Neuronal stem cell (in vitro differentiated cells): Measurements from ENCODE around the gene CAVIN1.
"Not testable (repeated sequence)": the region's sequence is repeated elsewhere in the genome, so short reads cannot be mapped to it uniquely, and the experiment has no call there.

ENCODE experiments used
- DNase-seq: peaks from one replicate; pipeline ENCODE4 v3.0.0-alpha.2; 2013; ENCODE audit warnings: low spot score
- H2AFZ ChIP-seq: one replicate; pipeline ENCODE4 v1.6.1; 2013; ENCODE audit warnings: mild to moderate bottlenecking, low read length, inconsistent platforms
- H2AK5ac ChIP-seq: 2 replicates; pipeline ENCODE4 v1.6.1; 2013; ENCODE audit warnings: low read depth, mild to moderate bottlenecking, inconsistent platforms, low read length, moderate library complexity, mixed read lengths
- H2BK120ac ChIP-seq: 2 replicates; pipeline ENCODE4 v1.6.1; 2013; ENCODE audit warnings: low read depth, mild to moderate bottlenecking, inconsistent platforms, low read length, moderate library complexity, mixed read lengths
- H2BK12ac ChIP-seq: one replicate; pipeline ENCODE4 v1.6.1; 2013; ENCODE audit warnings: low read length, inconsistent platforms
- H2BK15ac ChIP-seq: 2 replicates; pipeline ENCODE4 v1.6.1; 2013; ENCODE audit warnings: mild to moderate bottlenecking, low read length, inconsistent platforms, mixed read lengths
- H2BK5ac ChIP-seq: one replicate; pipeline ENCODE4 v1.6.1; 2013; ENCODE audit warnings: inconsistent platforms, mild to moderate bottlenecking, low read length, moderate library complexity
- H3K14ac ChIP-seq: one replicate; pipeline ENCODE4 v1.6.1; 2013; ENCODE audit warnings: low read length, inconsistent platforms
- H3K18ac ChIP-seq: 2 replicates; pipeline ENCODE4 v1.6.1; 2013; ENCODE audit warnings: low read length, inconsistent platforms
- H3K23ac ChIP-seq: 2 replicates; pipeline ENCODE4 v1.6.1; 2013; ENCODE audit warnings: low read depth, mild to moderate bottlenecking, mixed read lengths, low read length, inconsistent platforms; ENCODE audit not compliant: poor library complexity
- H3K27ac ChIP-seq: replicated peaks from 3 replicates; pipeline ENCODE4 v1.5.1; 2013; ENCODE audit warnings: low read length, inconsistent platforms
- H3K27me3 ChIP-seq, 3 experiments: 2 replicates each; pipeline ENCODE4 v1.6.1; 2013; ENCODE audit warnings: low read length in 3 of 3, mild to moderate bottlenecking in 2 of 3, inconsistent platforms in 1 of 3, low read depth in 1 of 3, mixed read lengths in 1 of 3, moderate library complexity in 1 of 3; ENCODE audit not compliant: control insufficient read depth in 3 of 3, insufficient read depth in 3 of 3
- H3K36me3 ChIP-seq, 2 donors: replicated peaks in 1 of 2; 2 replicates each; pipeline ENCODE4 v1.6.1; 2013; ENCODE audit warnings: low read length in 2 of 2; ENCODE audit not compliant: control insufficient read depth in 2 of 2, insufficient read depth in 2 of 2
- H3K4ac ChIP-seq: 2 replicates; pipeline ENCODE4 v1.6.1; 2013; ENCODE audit warnings: inconsistent platforms, mild to moderate bottlenecking, low read length, moderate library complexity
- H3K4me1 ChIP-seq, 2 donors: 1 replicate in 1 of 2; 2 replicates in 1 of 2; pipeline ENCODE4 v1.6.1; 2013; ENCODE audit warnings: low read length in 2 of 2, low read depth in 1 of 2; ENCODE audit not compliant: control insufficient read depth in 2 of 2, insufficient read depth in 1 of 2
- H3K4me2 ChIP-seq: one replicate; pipeline ENCODE4 v1.6.1; 2013; ENCODE audit warnings: mild to moderate bottlenecking, low read length, inconsistent platforms; ENCODE audit not compliant: insufficient read depth, poor library complexity, severe bottlenecking
- H3K4me3 ChIP-seq, 2 donors: 2 replicates each; pipeline ENCODE4 v1.5.1; 2013; ENCODE audit warnings: low read length in 2 of 2, mild to moderate bottlenecking in 2 of 2, inconsistent platforms in 1 of 2, moderate library complexity in 1 of 2
- H3K79me1 ChIP-seq: one replicate; pipeline ENCODE4 v1.6.1; 2013; ENCODE audit warnings: low read depth, mild to moderate bottlenecking, inconsistent platforms, low read length, moderate library complexity
- H3K9ac ChIP-seq: one replicate; pipeline ENCODE4 v1.6.1; 2013; ENCODE audit warnings: mild to moderate bottlenecking, low read depth, low read length, inconsistent platforms; ENCODE audit not compliant: poor library complexity
- H3K9me3 ChIP-seq, 2 donors: replicated peaks in 1 of 2; 2 replicates each; pipeline versions ENCODE3 to v1.6.1; 2013; ENCODE audit warnings: low read length in 2 of 2, mild to moderate bottlenecking in 2 of 2, inconsistent platforms in 1 of 2, low read depth in 1 of 2, mixed read lengths in 1 of 2, moderate library complexity in 1 of 2; ENCODE audit not compliant: control insufficient read depth in 2 of 2, insufficient read depth in 1 of 2
- H4K8ac ChIP-seq: one replicate; pipeline ENCODE4 v1.6.1; 2013; ENCODE audit warnings: low read depth, mild to moderate bottlenecking, inconsistent platforms, low read length, moderate library complexity
- H4K91ac ChIP-seq: one replicate; pipeline ENCODE4 v1.6.1; 2013; ENCODE audit warnings: low read length, low read depth, mild to moderate bottlenecking, inconsistent platforms; ENCODE audit not compliant: poor library complexity
- WGBS, 2 donors: extraction: QIAGEN DNeasy Blood & Tissue Kit; methylation state at CpG; one replicate each; pipeline ENCODE4 v1.1.7; 2013; ENCODE audit warnings: missing lambda C conversion rate in 2 of 2, mixed read lengths in 1 of 2; ENCODE audit not compliant: insufficient read length in 2 of 2, insufficient replicate concordance in 1 of 2; ENCODE audit errors: extremely low coverage in 2 of 2; 5-methylcytosine and 5-hydroxymethylcytosine counted together

CAVIN1 gene

DNA sequence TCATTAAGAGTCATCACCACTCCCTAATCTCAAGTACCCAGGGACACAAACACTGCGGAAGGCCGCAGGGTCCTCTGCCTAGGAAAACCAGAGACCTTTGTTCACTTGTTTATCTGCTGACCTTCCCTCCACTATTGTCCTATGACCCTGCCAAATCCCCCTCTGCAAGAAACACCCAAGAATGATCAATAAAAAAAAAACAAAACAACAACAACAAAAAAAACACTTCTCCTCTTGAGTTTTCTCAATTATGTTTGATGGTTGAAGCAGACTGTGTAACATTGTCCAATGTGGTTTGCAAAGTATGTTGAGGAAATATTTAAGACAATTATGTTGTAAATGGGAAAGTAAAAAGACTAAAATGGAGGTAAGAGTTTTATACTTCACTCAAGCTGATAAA lies 26.8 kb upstream of the CAVIN1 start:
- H3K79me1 ChIP-seq, H3K4me2 ChIP-seq, H3K4me1 ChIP-seq, H3K14ac ChIP-seq, H3K27me3 ChIP-seq, H3K27ac ChIP-seq, H2BK5ac ChIP-seq, H2BK12ac ChIP-seq, H3K9ac ChIP-seq, H2BK15ac ChIP-seq, H4K8ac ChIP-seq, H2AFZ ChIP-seq, H3K18ac ChIP-seq, H3K23ac ChIP-seq, DNase-seq, H4K91ac ChIP-seq, H2BK120ac ChIP-seq, H3K4me3 ChIP-seq, H2AK5ac ChIP-seq, H3K9me3 ChIP-seq, H3K36me3 ChIP-seq, H3K4ac ChIP-seq: not testable (repeated sequence)
- no CpG with 5 or more reads among the region's 2 CpGs for WGBS, 2 donors

DNA sequence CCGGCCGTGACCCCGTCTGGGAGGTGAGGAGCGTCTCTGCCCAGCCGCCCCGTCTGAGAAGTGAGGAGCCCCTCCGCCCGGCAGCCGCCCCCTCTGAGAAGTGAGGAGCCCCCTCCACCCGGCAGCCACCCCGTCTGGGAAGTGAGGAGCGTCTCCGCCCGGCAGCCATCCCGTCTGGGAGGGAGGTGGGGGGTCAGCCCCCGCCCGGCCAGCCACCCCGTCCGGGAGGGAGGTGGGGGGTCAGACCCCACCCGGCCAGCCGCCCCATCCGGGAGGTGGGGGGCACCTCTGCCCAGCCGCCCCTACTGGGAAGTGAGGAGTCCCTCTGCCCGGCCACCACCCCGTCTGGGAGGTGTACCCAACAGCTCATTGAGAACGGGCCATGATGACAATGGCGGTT lies 26.1 kb upstream of the CAVIN1 start:
- H3K14ac ChIP-seq, H3K9me3 ChIP-seq, H2BK15ac ChIP-seq, H2AK5ac ChIP-seq, H3K79me1 ChIP-seq, DNase-seq, H3K4me2 ChIP-seq, H4K8ac ChIP-seq, H2BK5ac ChIP-seq, H2BK12ac ChIP-seq, H3K36me3 ChIP-seq, H2BK120ac ChIP-seq, H3K27me3 ChIP-seq, H3K4me1 ChIP-seq, H3K9ac ChIP-seq, H3K4me3 ChIP-seq, H3K23ac ChIP-seq, H3K18ac ChIP-seq, H3K27ac ChIP-seq, H2AFZ ChIP-seq, H4K91ac ChIP-seq, H3K4ac ChIP-seq: not testable (repeated sequence)
- no CpG with 5 or more reads among the region's 27 CpGs for WGBS, 2 donors

DNA sequence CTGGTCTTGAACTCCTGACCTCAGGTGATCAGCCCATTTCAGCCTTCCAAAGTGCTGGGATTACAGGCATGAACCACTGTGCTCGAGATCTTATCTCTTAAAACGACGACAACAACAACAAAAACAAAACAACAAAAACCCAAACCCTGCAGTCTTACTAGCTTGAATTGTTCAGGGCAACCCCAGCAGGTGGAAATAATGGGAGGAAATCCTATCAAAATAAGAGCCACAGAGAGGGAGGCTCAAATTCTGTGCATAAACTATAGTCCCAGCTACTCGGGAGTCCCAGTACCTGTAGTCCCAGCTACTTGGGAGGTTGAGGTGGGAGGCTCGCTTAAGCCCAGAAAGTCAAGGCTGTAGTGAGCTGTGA lies 19.1 kb upstream of the CAVIN1 start:
- no peak overlapping the region for H3K9ac ChIP-seq
- no peak overlapping the region for H3K4ac ChIP-seq
- no peaks in the 10 kb centered on the region for H3K36me3 ChIP-seq
- DNase-seq = no peak
- no peak overlapping the region for H3K18ac ChIP-seq
- H4K91ac ChIP-seq = no peak overlapping the region
- H2BK15ac ChIP-seq = no peak overlapping the region
- H3K27me3 ChIP-seq = no peaks in the 10 kb centered on the region
- H2BK120ac ChIP-seq = no peak overlapping the region
- H3K23ac ChIP-seq = no peak overlapping the region
- H2AK5ac ChIP-seq = no peak overlapping the region
- H2AFZ ChIP-seq = peak overlapping the region; percentile 28
- H4K8ac ChIP-seq = no peak overlapping the region
- no peaks in the 10 kb centered on the region for H3K79me1 ChIP-seq
- no peak overlapping the region for H3K14ac ChIP-seq
- no peak overlapping the region for H2BK12ac ChIP-seq
- H2BK5ac ChIP-seq = no peak overlapping the region
- no peaks in the 10 kb centered on the region for H3K9me3 ChIP-seq
- no peak overlapping the region for H3K4me3 ChIP-seq
- WGBS, 2 donors = no CpG with 5 or more reads among the region's 5 CpGs
- peaks cover 0 to 2% of the 10 kb centered on the region in 2 donors for H3K4me1 ChIP-seq
- H3K4me2 ChIP-seq = no peak overlapping the region
- H3K27ac ChIP-seq = no peak overlapping the region

DNA sequence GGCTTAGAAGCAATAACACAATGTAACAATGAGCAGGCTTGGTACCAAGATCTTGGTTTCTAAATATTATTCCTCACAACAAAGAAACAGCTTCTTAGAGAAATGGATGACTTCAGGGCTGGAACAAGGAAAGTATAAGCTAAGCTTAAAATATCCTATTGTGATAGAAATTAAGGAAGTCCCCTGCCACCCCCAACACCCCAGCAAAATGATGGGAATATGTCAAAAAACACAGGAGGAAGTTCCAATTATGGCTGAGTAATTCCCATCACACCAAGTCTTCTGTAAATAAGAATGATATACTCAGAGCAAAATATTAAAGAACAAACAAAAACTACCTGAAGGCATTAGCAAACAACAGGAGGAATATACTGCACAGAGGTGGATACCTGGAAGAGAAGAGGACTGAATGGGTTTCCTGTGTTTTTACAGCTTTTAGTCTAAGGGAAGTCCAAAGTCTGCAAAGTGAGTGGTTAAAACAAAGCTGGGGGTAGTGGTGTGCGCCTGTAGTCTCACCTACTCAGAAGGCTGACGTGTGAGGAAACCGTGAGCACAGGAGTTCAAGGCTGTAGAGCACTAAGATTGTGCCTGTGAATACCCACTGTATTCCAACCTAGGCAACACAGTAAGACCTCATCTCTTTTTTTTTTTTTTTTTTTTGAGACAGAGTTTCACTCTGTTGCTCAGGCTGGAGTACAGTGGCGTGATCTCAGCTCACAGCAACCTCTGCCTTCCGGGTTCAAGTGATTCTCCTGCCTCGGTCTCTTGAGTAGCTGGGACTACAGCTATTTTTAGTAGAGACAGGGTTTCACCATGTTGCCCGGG lies 18.5 kb upstream of the CAVIN1 start:
- Histone ChIP-seq H3K18ac (no peak overlapping the region), H2AFZ (peak overlapping the region; percentile 28), H3K4me1 (peaks cover 0 to 2% of the 10 kb centered on the region in 2 donors), H2AK5ac (no peak overlapping the region), H2BK12ac (no peak overlapping the region), H2BK120ac (no peak overlapping the region), H3K9me3 (no peaks in the 10 kb centered on the region), H3K4ac (no peak overlapping the region), H3K27ac (no peak overlapping the region), H3K4me3 (no peak overlapping the region), H4K91ac (no peak overlapping the region), H2BK5ac (no peak overlapping the region), H3K79me1 (no peaks in the 10 kb centered on the region), H3K9ac (no peak overlapping the region), H3K27me3 (no peaks in the 10 kb centered on the region), H3K23ac (no peak overlapping the region), H3K36me3 (no peaks in the 10 kb centered on the region), H4K8ac (no peak overlapping the region), H3K4me2 (no peak overlapping the region), H3K14ac (no peak overlapping the region), H2BK15ac (no peak overlapping the region)
- no CpG with 5 or more reads among the region's 7 CpGs for WGBS, 2 donors
- DNase-seq = no peak
